NB4 (cell line): ENCODE data around the gene NTRK2.

Source experiments
- DNase-seq: peaks from one replicate; pipeline ENCODE4 v3.0.0; 2010; ENCODE audit warnings: low read depth
- H3K4me3 ChIP-seq: one replicate; pipeline ENCODE4 v1.5.1; 2011; ENCODE audit warnings: mild to moderate bottlenecking, low read depth, low read length, moderate library complexity
- CTCF ChIP-seq: IDR thresholded peaks from one replicate; pipeline ENCODE4 v1.5.1; 2012; ENCODE audit warnings: low read depth, low read length
- MAX ChIP-seq: IDR thresholded peaks from 2 replicates; pipeline ENCODE4 v1.6.1; 2011; ENCODE audit warnings: low read depth, low read length
- MYC ChIP-seq: IDR thresholded peaks from 2 replicates; pipeline ENCODE4 v1.6.1; 2011; ENCODE audit warnings: low read depth, low read length
- POLR2A ChIP-seq: IDR thresholded peaks from 2 replicates; pipeline ENCODE4 v1.6.1; 2011; ENCODE audit warnings: mild to moderate bottlenecking; ENCODE audit not compliant: insufficient read length; ENCODE audit errors: extremely low read depth

Gene NTRK2

GRCh38 chr9:84736536-84736935 is 67.0 kb downstream of the NTRK2 start:
- no peak for TF ChIP-seq MYC
- TF ChIP-seq POLR2A, result no peak
- TF ChIP-seq CTCF, result no peak
- TF ChIP-seq MAX, result no peak
- no peak for DNase-seq
- no peak overlapping the region for H3K4me3 ChIP-seq

- H3K4me3 ChIP-seq, result no peak overlapping the region
- no peak for DNase-seq
- TF ChIP-seq MAX, result no peak
- TF ChIP-seq CTCF, result no peak
- TF ChIP-seq POLR2A, result no peak
- TF ChIP-seq MYC, result no peak
Measured at GRCh38 chr9:84738353-84738752, 68.8 kb downstream of the NTRK2 start.

- no peak overlapping the region for H3K4me3 ChIP-seq
- DNase-seq, result no peak
- no peak for TF ChIP-seq MAX
- TF ChIP-seq POLR2A, result no peak
- TF ChIP-seq MYC, result no peak
- TF ChIP-seq CTCF, result no peak
Measured at GRCh38 chr9:84742261-84742660, 72.7 kb downstream of the NTRK2 start.

- TF ChIP-seq MAX (no peak), POLR2A (no peak), MYC (no peak), CTCF (no peak)
Measured at GRCh38 chr9:84744195-84744594, 74.7 kb downstream of the NTRK2 start.

GRCh38 chr9:84744726-84745125 is 75.2 kb downstream of the NTRK2 start:
- TF ChIP-seq POLR2A (no peak), MYC (no peak), CTCF (no peak), MAX (no peak)
- no peak overlapping the region for H3K4me3 ChIP-seq
- no peak for DNase-seq

More at GRCh38 chr9:84744195-84744594, 74.7 kb downstream of the NTRK2 start:
- DNase-seq, result no peak
- H3K4me3 ChIP-seq, result no peak overlapping the region

- TF ChIP-seq MAX (no peak), MYC (no peak), CTCF (no peak), POLR2A (no peak)
- DNase-seq, result no peak
- no peak overlapping the region for H3K4me3 ChIP-seq
Measured at GRCh38 chr9:84748112-84748511, 78.6 kb downstream of the NTRK2 start.
